HepG2 (cell line): ENCODE results near the gene SMG7. TPM values are rescaled to one million over a fixed set of nuclear protein-coding genes. Genes with fewer than 3 reads are reported as not detected.

Experiments used
- ATAC-seq: fragments of 200-7000 bp; cut with Tn5 transposase; 3 replicates; pipeline ENCODE4 v1.9.1; 2020; ENCODE audit warnings: mild to moderate bottlenecking, moderate library complexity
- BruUV-seq: library from RNA; stranded (reverse); fragments of 400-500 nt; replicated peaks from 2 replicates; lab custom pipeline; 2021; lab: Mats Ljungman, UMichigan
- CTCF ChIA-PET: fragments of 300-600 bp; formaldehyde crosslinking; extraction: SDS; loops from one replicate; lab custom pipeline; 2021; ENCODE audit warnings: low total read pairs, inconsistent platforms, low intra/inter-chr PET ratio; lab: Yijun Ruan, JAX
- POLR2A ChIA-PET: fragments of 350-600 bp; sonication (Branson Sonifier 250); formaldehyde crosslinking; loops from one replicate; lab custom pipeline; 2020; ENCODE audit warnings: antibody characterized with exemption, inconsistent platforms; lab: Yijun Ruan, JAX
- DNase-seq: peaks from one replicate; pipeline ENCODE4 v3.0.0-alpha.2; 2015; ENCODE audit warnings: low spot score
- FAIRE-seq: peaks from 3 replicates; lab custom pipeline; 2011; peaks lifted over from hg19 to GRCh38; lab: Jason Lieb, UNC
- H2AFZ ChIP-seq: one replicate; pipeline ENCODE4 v1.6.1; 2011; ENCODE audit warnings: low read length, inconsistent platforms
- H3K27ac ChIP-seq: fragments of 300-600 bp; 3 replicates; pipeline ENCODE4 v1.8.0; 2011; ENCODE audit warnings: mixed run types, mild to moderate bottlenecking, mixed read lengths, low read length, inconsistent platforms; ENCODE audit not compliant: insufficient read depth; ENCODE audit errors: extremely low read length
- H3K27me3 ChIP-seq, 2 experiments: fragments of 200-600 bp in 1 of 2; 2 replicates in 1 of 2; 3 replicates in 1 of 2; pipeline versions ENCODE4 v1.6.0 to v1.8.0; 2011; ENCODE audit warnings: low read length in 2 of 2, mild to moderate bottlenecking in 2 of 2, moderate library complexity in 2 of 2, inconsistent platforms in 1 of 2; ENCODE audit not compliant: insufficient read depth in 2 of 2, control insufficient read depth in 1 of 2
- H3K36me3 ChIP-seq, 2 experiments: fragments of 200-600 bp in 1 of 2; replicated peaks in 1 of 2; 2 replicates in 1 of 2; 3 replicates in 1 of 2; pipeline versions ENCODE4 v1.5.1 to v1.8.0; 2011; ENCODE audit warnings: low read length in 2 of 2, inconsistent platforms in 1 of 2; ENCODE audit not compliant: insufficient read depth in 2 of 2, control insufficient read depth in 1 of 2
- H3K4me1 ChIP-seq: 2 replicates; pipeline ENCODE4 v1.5.1; 2012; ENCODE audit warnings: low read length, inconsistent platforms; ENCODE audit not compliant: insufficient read depth
- H3K4me2 ChIP-seq: 2 replicates; pipeline ENCODE4 v1.6.0; 2011; ENCODE audit warnings: low read depth, low read length, inconsistent platforms
- H3K4me3 ChIP-seq, 3 experiments: fragments of 200-600 bp in 1 of 3; sonication (generic), shearing (Covaris generic) in 1 of 3; replicated peaks in 1 of 3; 2 replicates each; pipeline ENCODE4 v1.5.1; 2011 to 2016; ENCODE audit warnings: low read length in 3 of 3, inconsistent platforms in 2 of 3, low read depth in 2 of 3, mild to moderate bottlenecking in 2 of 3, control low read depth in 1 of 3, mixed read lengths in 1 of 3; ENCODE audit not compliant: insufficient read depth in 1 of 3
- H3K79me2 ChIP-seq: one replicate; pipeline ENCODE4 v1.6.1; 2011; ENCODE audit warnings: low read length, inconsistent platforms; ENCODE audit not compliant: insufficient read depth
- H3K9ac ChIP-seq: 2 replicates; pipeline ENCODE4 v1.6.0; 2011; ENCODE audit warnings: mild to moderate bottlenecking, low read depth, low read length, inconsistent platforms; ENCODE audit not compliant: insufficient read depth
- H3K9me3 ChIP-seq: 2 replicates; pipeline ENCODE4 v1.5.1; 2012; ENCODE audit warnings: mild to moderate bottlenecking, low read length
- H4K20me1 ChIP-seq: 2 replicates; pipeline ENCODE4 v1.6.0; 2011; ENCODE audit warnings: inconsistent platforms, mild to moderate bottlenecking, low read length, moderate library complexity; ENCODE audit not compliant: insufficient read depth
- ARID3A ChIP-seq: IDR thresholded peaks from 2 replicates; pipeline ENCODE4 v1.6.1; 2012; ENCODE audit warnings: low read depth, low read length, improper control_type of control experiment
- ARID5B ChIP-seq: IDR thresholded peaks from 2 replicates; pipeline ENCODE4 v1.4.0; 2020; ENCODE audit warnings: mild to moderate bottlenecking, missing genetic modification reagents
- KLF12 ChIP-seq: sonication (generic); formaldehyde crosslinking; IDR thresholded peaks from 2 replicates; pipeline ENCODE4 v1.4.0; 2020; ENCODE audit warnings: missing genetic modification reagents, borderline replicate concordance
- MAX ChIP-seq: IDR thresholded peaks from 2 replicates; pipeline ENCODE4 v1.6.1; 2012; ENCODE audit warnings: inconsistent platforms
- NFATC3 ChIP-seq: sonication (generic); formaldehyde crosslinking; IDR thresholded peaks from 2 replicates; pipeline ENCODE4 v1.5.1; 2020; ENCODE audit warnings: mild to moderate bottlenecking, missing genetic modification reagents
- PATZ1 ChIP-seq: sonication (generic); formaldehyde crosslinking; IDR thresholded peaks from 2 replicates; pipeline ENCODE4 v1.4.0; 2020; ENCODE audit warnings: missing genetic modification reagents
- ZKSCAN5 ChIP-seq: sonication (generic); formaldehyde crosslinking; IDR thresholded peaks from 2 replicates; pipeline ENCODE4 v1.5.1; 2020; ENCODE audit warnings: mild to moderate bottlenecking, missing genetic modification reagents
- ZNF574 ChIP-seq: sonication (generic); formaldehyde crosslinking; IDR thresholded peaks from 2 replicates; pipeline ENCODE4 v1.4.0; 2020; ENCODE audit warnings: missing genetic modification reagents
- ZNF605 ChIP-seq: sonication (generic); formaldehyde crosslinking; IDR thresholded peaks from 2 replicates; pipeline ENCODE4 v1.8.0; 2022; ENCODE audit warnings: mild to moderate bottlenecking, missing genetic modification reagents
- ZNF747 ChIP-seq: sonication (generic); formaldehyde crosslinking; IDR thresholded peaks from 2 replicates; pipeline ENCODE4 v1.8.1; 2023; ENCODE audit warnings: missing genetic modification reagents, mild to moderate bottlenecking, borderline replicate concordance
- WGBS: methylation state at CpG from one replicate; pipeline ENCODE4 v1.1.6; 2017; ENCODE audit warnings: low lambda C conversion rate; 5-methylcytosine and 5-hydroxymethylcytosine counted together
- in situ Hi-C: cut with HindIII; loops from 2 replicates; pipeline ENCODE4 v1.10.0; 2017; ENCODE audit warnings: low pct_unique_long_range_greater_than_20kb; ENCODE audit not compliant: extremely low pct_ligation_motif_present
- intact Hi-C: fragments of 100-400 bp; cut with micrococcal nuclease; formaldehyde crosslinking; loops from one replicate; pipeline ENCODE4 v1.10.0; 2022; ENCODE audit not compliant: unreplicated experiment
- polyA plus RNA-seq, 8 experiments: library from polyadenylated mRNA; depleted of rRNA in 3 of 8; stranded (reverse) in 7 of 8; unstranded in 1 of 8; fragments of >200 nt; fragmentation: Illumina TruSeq in 4 of 8; extraction: Trizol in 4 of 8; gene quantifications; 2 replicates each; pipeline versions ENCODE4 v1.2.1 to v1.2.3, GENCODE V29; 2011 to 2016; ENCODE audit warnings: low read depth in 4 of 8, missing spikeins in 1 of 8, mixed read lengths in 1 of 8; ENCODE audit not compliant: insufficient read depth in 1 of 8
- total RNA-seq, 5 experiments: library from RNA; depleted of rRNA; stranded (reverse); fragments of >200 nt; fragmentation: Illumina TruSeq; extraction: Trizol; gene quantifications; 2 replicates each; pipeline ENCODE4 v1.2.3, GENCODE V29; 2016; ENCODE audit warnings: low read depth in 1 of 5

The SMG7 gene
- total and polyA plus RNA-seq, 2 of the 13 experiments (the other 11 are each of a cell fraction or from before 2014, with no cell fraction given) = 14.9 to 27.9 TPM

- FAIRE-seq (no peak), DNase-seq (no peak), ATAC-seq (no peak)
- no peak overlapping the region for H3K27ac ChIP-seq
- H3K79me2 ChIP-seq = peaks cover 84% of the 10 kb centered on the region
- ChIA-PET POLR2A (no interaction called here), CTCF (no interaction called here)
- H3K9me3 ChIP-seq = no peaks in the 10 kb centered on the region
- WGBS = 93% methylated on average over 6 of the region's 6 CpGs
- H3K9ac ChIP-seq = no peak overlapping the region
- no peaks in the 10 kb centered on the region for H3K27me3 ChIP-seq
- in situ Hi-C loops (no loop called here), intact Hi-C loops (no loop called here)
- no peaks in the 10 kb centered on the region for H3K4me1 ChIP-seq
- H3K36me3 ChIP-seq = peaks cover 1 to 5% of the 10 kb centered on the region in 2 experiments; a peak in 2 of 5 replicates
- TF ChIP-seq NFATC3 (CRISPR knock-in tag) (no peak), ZNF747 (CRISPR knock-in tag) (no peak), ARID3A (no peak), ZNF574 (CRISPR knock-in tag) (no peak), MAX (no peak), ZNF605 (no peak), ZKSCAN5 (CRISPR knock-in tag) (no peak), KLF12 (CRISPR knock-in tag) (no peak), ARID5B (no peak), PATZ1 (CRISPR knock-in tag) (no peak)
- H3K4me3 ChIP-seq = no peak overlapping the region
- H2AFZ ChIP-seq = no peak overlapping the region
- H3K4me2 ChIP-seq = no peak overlapping the region
- BruUV-seq = no TSS peak
- peaks cover 5% of the 10 kb centered on the region; the same call in 1 of the 2 replicates for H4K20me1 ChIP-seq
These were observed 26.2 kb downstream of the SMG7 start for GRCh38 chr1:183498342-183498991.
